Lower leg skin (tissue), 3 donors: Measurements from ENCODE around the gene IRF9.

Experiments
- CTCF ChIP-seq, 3 donors: fragments of 450-650 bp; IDR thresholded peaks; one replicate each; pipeline ENCODE4 v1.5.1; 2016; ENCODE audit warnings: antibody characterized with exemption in 3 of 3, mild to moderate bottlenecking in 3 of 3, moderate library complexity in 2 of 3
- POLR2A ChIP-seq, 2 donors: fragments of 450-650 bp; IDR thresholded peaks; one replicate each; pipeline ENCODE4 v1.6.1; 2016 to 2017; ENCODE audit warnings: antibody characterized with exemption in 2 of 2, mild to moderate bottlenecking in 1 of 2, moderate library complexity in 1 of 2

GRCh38 chr14:24130380-24130716, 30.7 kb upstream of the IRF9 start, which contains the start of gene FITM1:
- no peak for TF ChIP-seq POLR2A (IDR thresholded peaks at IDR 0.05)
- no peak for TF ChIP-seq CTCF (IDR thresholded peaks at IDR 0.05)
